Liver (tissue), 3 donors: ENCODE measurements around the gene CCDC182.

Experiments used
- CTCF ChIP-seq: fragments of 150-350 bp; IDR thresholded peaks from 2 replicates; pipeline ENCODE4 v1.5.1; 2017; ENCODE audit warnings: improper control_type of control experiment, low read depth, low read length; ENCODE audit not compliant: missing input control
- EGR1 ChIP-seq, 2 donors: IDR thresholded peaks; 2 replicates each; pipeline ENCODE4 v1.6.1; 2016 to 2018; ENCODE audit warnings: antibody characterized with exemption in 2 of 2, low read depth in 2 of 2
- FOXA1 ChIP-seq: IDR thresholded peaks from 2 replicates; pipeline ENCODE4 v1.6.1; 2016; ENCODE audit warnings: antibody characterized with exemption
- HNF4G ChIP-seq: IDR thresholded peaks from 2 replicates; pipeline ENCODE4 v1.6.1; 2016; ENCODE audit warnings: antibody characterized with exemption
- JUND ChIP-seq, 2 donors: IDR thresholded peaks; 2 replicates each; pipeline ENCODE4 v1.6.1; 2016; ENCODE audit warnings: antibody characterized with exemption in 2 of 2
- RAD21 ChIP-seq, 2 donors: IDR thresholded peaks; 2 replicates each; pipeline ENCODE4 v1.6.1; 2016; ENCODE audit warnings: antibody characterized with exemption in 2 of 2, mild to moderate bottlenecking in 2 of 2
- RXRA ChIP-seq, 2 donors: IDR thresholded peaks; 2 replicates each; pipeline ENCODE4 v1.6.1; 2017 to 2018; ENCODE audit warnings: antibody characterized with exemption in 2 of 2, mild to moderate bottlenecking in 1 of 2
- SP1 ChIP-seq: IDR thresholded peaks from 2 replicates; pipeline ENCODE4 v1.6.1; 2018; ENCODE audit warnings: antibody characterized with exemption, mild to moderate bottlenecking
- TAF1 ChIP-seq: conservative IDR thresholded peaks from 2 replicates; pipeline ENCODE4 v1.6.1; 2016; ENCODE audit warnings: antibody characterized with exemption, mild to moderate bottlenecking
- YY1 ChIP-seq: IDR thresholded peaks from 2 replicates; pipeline ENCODE4 v1.6.1; 2016; ENCODE audit warnings: antibody characterized with exemption, mild to moderate bottlenecking
- TF ChIP-seq, protein P1 (sequence below): IDR thresholded peaks from 2 replicates; pipeline ENCODE4 v1.6.1; 2016; ENCODE audit warnings: antibody characterized with exemption, mild to moderate bottlenecking
- TF ChIP-seq, protein P2 (sequence below): IDR thresholded peaks from 2 replicates; pipeline ENCODE4 v1.6.1; 2016; ENCODE audit warnings: antibody characterized with exemption
- TF ChIP-seq, protein P3 (sequence below): IDR thresholded peaks from 2 replicates; pipeline ENCODE4 v1.6.1; 2016; ENCODE audit warnings: antibody characterized with exemption
- TF ChIP-seq, protein P4 (sequence below): IDR thresholded peaks from 2 replicates; pipeline ENCODE4 v1.6.1; 2016; ENCODE audit warnings: antibody characterized with exemption
- donor health status: healthy.
- donor health status: healthy.

DNA sequence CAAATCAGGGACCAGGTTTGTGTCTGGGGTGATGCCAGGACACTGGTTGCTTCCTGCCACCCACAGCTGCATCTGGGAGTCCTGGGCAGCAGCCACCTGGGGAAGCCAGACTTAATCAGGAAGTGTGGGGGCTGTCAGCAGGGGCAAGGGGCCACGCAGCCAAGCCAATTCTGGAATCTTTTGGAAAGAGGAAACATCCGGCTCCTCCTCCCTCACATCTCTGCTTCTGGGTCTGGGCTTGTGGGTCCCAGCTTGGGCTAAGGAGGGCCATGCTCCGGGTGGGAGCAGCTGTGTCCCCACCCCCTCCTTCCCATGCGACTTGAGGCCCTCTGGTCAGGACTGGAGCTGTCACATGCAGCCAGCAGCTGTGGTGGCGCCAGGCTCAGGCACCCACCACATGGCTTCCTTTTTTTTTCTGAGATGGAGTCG is 37.0 kb upstream of the CCDC182 start:
- TF ChIP-seq CTCF (no peak), YY1 (no peak), EGR1 (IDR thresholded peaks at IDR 0.05; ENCODE audit: low read depth in 2 of 2) (no peak), TAF1 (no peak), SP1 (no peak), HNF4G (no peak), RXRA (IDR thresholded peaks at IDR 0.05) (no peak), RAD21 (IDR thresholded peaks at IDR 0.05) (no peak), FOXA1 (no peak), JUND (IDR thresholded peaks at IDR 0.05) (no peak)
- TF ChIP-seq, protein P1, sequence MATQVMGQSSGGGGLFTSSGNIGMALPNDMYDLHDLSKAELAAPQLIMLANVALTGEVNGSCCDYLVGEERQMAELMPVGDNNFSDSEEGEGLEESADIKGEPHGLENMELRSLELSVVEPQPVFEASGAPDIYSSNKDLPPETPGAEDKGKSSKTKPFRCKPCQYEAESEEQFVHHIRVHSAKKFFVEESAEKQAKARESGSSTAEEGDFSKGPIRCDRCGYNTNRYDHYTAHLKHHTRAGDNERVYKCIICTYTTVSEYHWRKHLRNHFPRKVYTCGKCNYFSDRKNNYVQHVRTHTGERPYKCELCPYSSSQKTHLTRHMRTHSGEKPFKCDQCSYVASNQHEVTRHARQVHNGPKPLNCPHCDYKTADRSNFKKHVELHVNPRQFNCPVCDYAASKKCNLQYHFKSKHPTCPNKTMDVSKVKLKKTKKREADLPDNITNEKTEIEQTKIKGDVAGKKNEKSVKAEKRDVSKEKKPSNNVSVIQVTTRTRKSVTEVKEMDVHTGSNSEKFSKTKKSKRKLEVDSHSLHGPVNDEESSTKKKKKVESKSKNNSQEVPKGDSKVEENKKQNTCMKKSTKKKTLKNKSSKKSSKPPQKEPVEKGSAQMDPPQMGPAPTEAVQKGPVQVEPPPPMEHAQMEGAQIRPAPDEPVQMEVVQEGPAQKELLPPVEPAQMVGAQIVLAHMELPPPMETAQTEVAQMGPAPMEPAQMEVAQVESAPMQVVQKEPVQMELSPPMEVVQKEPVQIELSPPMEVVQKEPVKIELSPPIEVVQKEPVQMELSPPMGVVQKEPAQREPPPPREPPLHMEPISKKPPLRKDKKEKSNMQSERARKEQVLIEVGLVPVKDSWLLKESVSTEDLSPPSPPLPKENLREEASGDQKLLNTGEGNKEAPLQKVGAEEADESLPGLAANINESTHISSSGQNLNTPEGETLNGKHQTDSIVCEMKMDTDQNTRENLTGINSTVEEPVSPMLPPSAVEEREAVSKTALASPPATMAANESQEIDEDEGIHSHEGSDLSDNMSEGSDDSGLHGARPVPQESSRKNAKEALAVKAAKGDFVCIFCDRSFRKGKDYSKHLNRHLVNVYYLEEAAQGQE = no peak
- TF ChIP-seq, protein P2, sequence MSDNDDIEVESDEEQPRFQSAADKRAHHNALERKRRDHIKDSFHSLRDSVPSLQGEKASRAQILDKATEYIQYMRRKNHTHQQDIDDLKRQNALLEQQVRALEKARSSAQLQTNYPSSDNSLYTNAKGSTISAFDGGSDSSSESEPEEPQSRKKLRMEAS = no peak
- TF ChIP-seq, protein P3, sequence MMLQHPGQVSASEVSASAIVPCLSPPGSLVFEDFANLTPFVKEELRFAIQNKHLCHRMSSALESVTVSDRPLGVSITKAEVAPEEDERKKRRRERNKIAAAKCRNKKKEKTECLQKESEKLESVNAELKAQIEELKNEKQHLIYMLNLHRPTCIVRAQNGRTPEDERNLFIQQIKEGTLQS = no peak
- TF ChIP-seq, protein P4, sequence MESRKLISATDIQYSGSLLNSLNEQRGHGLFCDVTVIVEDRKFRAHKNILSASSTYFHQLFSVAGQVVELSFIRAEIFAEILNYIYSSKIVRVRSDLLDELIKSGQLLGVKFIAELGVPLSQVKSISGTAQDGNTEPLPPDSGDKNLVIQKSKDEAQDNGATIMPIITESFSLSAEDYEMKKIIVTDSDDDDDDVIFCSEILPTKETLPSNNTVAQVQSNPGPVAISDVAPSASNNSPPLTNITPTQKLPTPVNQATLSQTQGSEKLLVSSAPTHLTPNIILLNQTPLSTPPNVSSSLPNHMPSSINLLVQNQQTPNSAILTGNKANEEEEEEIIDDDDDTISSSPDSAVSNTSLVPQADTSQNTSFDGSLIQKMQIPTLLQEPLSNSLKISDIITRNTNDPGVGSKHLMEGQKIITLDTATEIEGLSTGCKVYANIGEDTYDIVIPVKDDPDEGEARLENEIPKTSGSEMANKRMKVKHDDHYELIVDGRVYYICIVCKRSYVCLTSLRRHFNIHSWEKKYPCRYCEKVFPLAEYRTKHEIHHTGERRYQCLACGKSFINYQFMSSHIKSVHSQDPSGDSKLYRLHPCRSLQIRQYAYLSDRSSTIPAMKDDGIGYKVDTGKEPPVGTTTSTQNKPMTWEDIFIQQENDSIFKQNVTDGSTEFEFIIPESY = no peak
